HepG2 (cell line): ENCODE results near the gene ADCY1. TPM values are rescaled to one million over a fixed set of nuclear protein-coding genes. Genes with fewer than 3 reads are reported as not detected.

Experiments used
- ATAC-seq: fragments of 200-7000 bp; cut with Tn5 transposase; 3 replicates; pipeline ENCODE4 v1.9.1; 2020; ENCODE audit warnings: mild to moderate bottlenecking, moderate library complexity
- BruUV-seq: library from RNA; stranded (reverse); fragments of 400-500 nt; replicated peaks from 2 replicates; lab custom pipeline; 2021; lab: Mats Ljungman, UMichigan
- CTCF ChIA-PET: fragments of 300-600 bp; formaldehyde crosslinking; extraction: SDS; loops from one replicate; lab custom pipeline; 2021; ENCODE audit warnings: low total read pairs, inconsistent platforms, low intra/inter-chr PET ratio; lab: Yijun Ruan, JAX
- POLR2A ChIA-PET: fragments of 350-600 bp; sonication (Branson Sonifier 250); formaldehyde crosslinking; loops from one replicate; lab custom pipeline; 2020; ENCODE audit warnings: antibody characterized with exemption, inconsistent platforms; lab: Yijun Ruan, JAX
- DNase-seq: peaks from one replicate; pipeline ENCODE4 v3.0.0-alpha.2; 2015; ENCODE audit warnings: low spot score
- FAIRE-seq: peaks from 3 replicates; lab custom pipeline; 2011; peaks lifted over from hg19 to GRCh38; lab: Jason Lieb, UNC
- H2AFZ ChIP-seq: one replicate; pipeline ENCODE4 v1.6.1; 2011; ENCODE audit warnings: low read length, inconsistent platforms
- H3K27ac ChIP-seq: fragments of 300-600 bp; 3 replicates; pipeline ENCODE4 v1.8.0; 2011; ENCODE audit warnings: mixed run types, mild to moderate bottlenecking, mixed read lengths, low read length, inconsistent platforms; ENCODE audit not compliant: insufficient read depth; ENCODE audit errors: extremely low read length
- H3K27me3 ChIP-seq, 2 experiments: fragments of 200-600 bp in 1 of 2; 2 replicates in 1 of 2; 3 replicates in 1 of 2; pipeline versions ENCODE4 v1.6.0 to v1.8.0; 2011; ENCODE audit warnings: low read length in 2 of 2, mild to moderate bottlenecking in 2 of 2, moderate library complexity in 2 of 2, inconsistent platforms in 1 of 2; ENCODE audit not compliant: insufficient read depth in 2 of 2, control insufficient read depth in 1 of 2
- H3K36me3 ChIP-seq, 2 experiments: fragments of 200-600 bp in 1 of 2; replicated peaks in 1 of 2; 2 replicates in 1 of 2; 3 replicates in 1 of 2; pipeline versions ENCODE4 v1.5.1 to v1.8.0; 2011; ENCODE audit warnings: low read length in 2 of 2, inconsistent platforms in 1 of 2; ENCODE audit not compliant: insufficient read depth in 2 of 2, control insufficient read depth in 1 of 2
- H3K4me1 ChIP-seq: 2 replicates; pipeline ENCODE4 v1.5.1; 2012; ENCODE audit warnings: low read length, inconsistent platforms; ENCODE audit not compliant: insufficient read depth
- H3K4me2 ChIP-seq: 2 replicates; pipeline ENCODE4 v1.6.0; 2011; ENCODE audit warnings: low read depth, low read length, inconsistent platforms
- H3K4me3 ChIP-seq, 3 experiments: fragments of 200-600 bp in 1 of 3; sonication (generic), shearing (Covaris generic) in 1 of 3; replicated peaks in 1 of 3; 2 replicates each; pipeline ENCODE4 v1.5.1; 2011 to 2016; ENCODE audit warnings: low read length in 3 of 3, inconsistent platforms in 2 of 3, low read depth in 2 of 3, mild to moderate bottlenecking in 2 of 3, control low read depth in 1 of 3, mixed read lengths in 1 of 3; ENCODE audit not compliant: insufficient read depth in 1 of 3
- H3K79me2 ChIP-seq: one replicate; pipeline ENCODE4 v1.6.1; 2011; ENCODE audit warnings: low read length, inconsistent platforms; ENCODE audit not compliant: insufficient read depth
- H3K9ac ChIP-seq: 2 replicates; pipeline ENCODE4 v1.6.0; 2011; ENCODE audit warnings: mild to moderate bottlenecking, low read depth, low read length, inconsistent platforms; ENCODE audit not compliant: insufficient read depth
- H3K9me3 ChIP-seq: 2 replicates; pipeline ENCODE4 v1.5.1; 2012; ENCODE audit warnings: mild to moderate bottlenecking, low read length
- H4K20me1 ChIP-seq: 2 replicates; pipeline ENCODE4 v1.6.0; 2011; ENCODE audit warnings: inconsistent platforms, mild to moderate bottlenecking, low read length, moderate library complexity; ENCODE audit not compliant: insufficient read depth
- EHMT2 ChIP-seq: fragments of 200-600 bp; sonication (generic); IDR thresholded peaks from 2 replicates; pipeline ENCODE4 v1.7.0; 2017; ENCODE audit warnings: antibody characterized with exemption, low read depth, low read length, borderline replicate concordance
- FOXA1 ChIP-seq, 2 experiments: fragments of 450-650 bp in 1 of 2; sonication (generic) in 1 of 2; formaldehyde crosslinking in 1 of 2; IDR thresholded peaks; 2 replicates each; pipeline versions ENCODE4 v1.4.0 to v1.6.1; 2016 to 2020; ENCODE audit warnings: missing genetic modification reagents in 1 of 2
- HNF1A ChIP-seq, 2 experiments: sonication (generic) in 1 of 2; formaldehyde crosslinking in 1 of 2; IDR thresholded peaks; 2 replicates each; pipeline versions ENCODE4 v1.4.0 to v1.6.1; 2016 to 2020; ENCODE audit warnings: borderline replicate concordance in 1 of 2, low read depth in 1 of 2, mild to moderate bottlenecking in 1 of 2, missing genetic modification reagents in 1 of 2
- KAT8 ChIP-seq: IDR thresholded peaks from 2 replicates; pipeline ENCODE4 v1.6.1; 2016; ENCODE audit warnings: missing genetic modification reagents, missing compliant biosample characterization
- KLF6 ChIP-seq: IDR thresholded peaks from 2 replicates; pipeline ENCODE4 v1.8.0; 2016; ENCODE audit warnings: missing biosample characterization, missing genetic modification reagents
- MBD4 ChIP-seq: IDR thresholded peaks from 2 replicates; pipeline ENCODE4 v1.6.1; 2012; ENCODE audit warnings: low read length, inconsistent platforms, borderline replicate concordance
- MBNL3 ChIP-seq: fragments of 250-450 bp; sonication (Bioruptor Pico); conservative IDR thresholded peaks from 2 replicates; pipeline ENCODE4 v1.8.0; 2022; ENCODE audit warnings: mild to moderate bottlenecking, inconsistent platforms
- MNT ChIP-seq: fragments of 450-650 bp; IDR thresholded peaks from 2 replicates; pipeline ENCODE4 v1.6.1; 2016
- U2AF1 ChIP-seq: fragments of 200-400 bp; formaldehyde crosslinking; optimal IDR thresholded peaks from 2 replicates; pipeline ENCODE3; 2017; ENCODE audit warnings: mild to moderate bottlenecking, low read depth, low read length
- ZBTB1 ChIP-seq: sonication (generic); formaldehyde crosslinking; IDR thresholded peaks from 2 replicates; pipeline ENCODE4 v1.4.0; 2020; ENCODE audit warnings: missing genetic modification reagents, borderline replicate concordance
- ZBTB7A ChIP-seq: sonication (generic); formaldehyde crosslinking; IDR thresholded peaks from 2 replicates; pipeline ENCODE4 v1.8.0; 2022; ENCODE audit warnings: mild to moderate bottlenecking, missing genetic modification reagents
- ZNF367 ChIP-seq: sonication (generic); formaldehyde crosslinking; IDR thresholded peaks from 2 replicates; pipeline ENCODE4 v1.4.0; 2020; ENCODE audit warnings: missing genetic modification reagents, borderline replicate concordance
- ZNF749 ChIP-seq: sonication (generic); formaldehyde crosslinking; IDR thresholded peaks from 2 replicates; pipeline ENCODE4 v1.8.0; 2022; ENCODE audit warnings: mild to moderate bottlenecking, missing genetic modification reagents, moderate library complexity, borderline replicate concordance
- ZNF839 ChIP-seq: sonication (generic); formaldehyde crosslinking; IDR thresholded peaks from 2 replicates; pipeline ENCODE4 v1.4.0; 2020; ENCODE audit warnings: missing genetic modification reagents, mild to moderate bottlenecking, borderline replicate concordance
- ZZZ3 ChIP-seq: sonication (generic); formaldehyde crosslinking; IDR thresholded peaks from 2 replicates; pipeline ENCODE4 v1.4.0; 2020; ENCODE audit warnings: missing genetic modification reagents, mild to moderate bottlenecking, borderline replicate concordance
- WGBS: methylation state at CpG from one replicate; pipeline ENCODE4 v1.1.6; 2017; ENCODE audit warnings: low lambda C conversion rate; 5-methylcytosine and 5-hydroxymethylcytosine counted together
- in situ Hi-C: cut with HindIII; loops from 2 replicates; pipeline ENCODE4 v1.10.0; 2017; ENCODE audit warnings: low pct_unique_long_range_greater_than_20kb; ENCODE audit not compliant: extremely low pct_ligation_motif_present
- intact Hi-C: fragments of 100-400 bp; cut with micrococcal nuclease; formaldehyde crosslinking; loops from one replicate; pipeline ENCODE4 v1.10.0; 2022; ENCODE audit not compliant: unreplicated experiment
- polyA plus RNA-seq, 8 experiments: library from polyadenylated mRNA; depleted of rRNA in 3 of 8; stranded (reverse) in 7 of 8; unstranded in 1 of 8; fragments of >200 nt; fragmentation: Illumina TruSeq in 4 of 8; extraction: Trizol in 4 of 8; gene quantifications; 2 replicates each; pipeline versions ENCODE4 v1.2.1 to v1.2.3, GENCODE V29; 2011 to 2016; ENCODE audit warnings: low read depth in 4 of 8, missing spikeins in 1 of 8, mixed read lengths in 1 of 8; ENCODE audit not compliant: insufficient read depth in 1 of 8
- total RNA-seq, 5 experiments: library from RNA; depleted of rRNA; stranded (reverse); fragments of >200 nt; fragmentation: Illumina TruSeq; extraction: Trizol; gene quantifications; 2 replicates each; pipeline ENCODE4 v1.2.3, GENCODE V29; 2016; ENCODE audit warnings: low read depth in 1 of 5
- TF ChIP-seq, protein P1 (sequence below): sonication (generic); formaldehyde crosslinking; conservative IDR thresholded peaks from 2 replicates; pipeline ENCODE4 v1.8.0; 2022; ENCODE audit warnings: mild to moderate bottlenecking, moderate library complexity, missing genetic modification reagents

Gene ADCY1
- total and polyA plus RNA-seq, 2 of the 13 experiments (the other 11 are each of a cell fraction or from before 2014, with no cell fraction given): 0.80 to 1.2 TPM

- Histone ChIP-seq H3K4me1 (no peaks in the 10 kb centered on the region), H2AFZ (no peak overlapping the region), H3K9me3 (no peaks in the 10 kb centered on the region), H4K20me1 (no peaks in the 10 kb centered on the region), H3K79me2 (no peaks in the 10 kb centered on the region), H3K9ac (no peak overlapping the region), H3K36me3 (no peaks in the 10 kb centered on the region), H3K4me3 (no peak overlapping the region), H3K27ac (no peak overlapping the region), H3K27me3 (peaks cover 5 to 21% of the 10 kb centered on the region in 2 experiments; a peak in 4 of 5 replicates), H3K4me2 (no peak overlapping the region)
- no peak for FAIRE-seq
- POLR2A ChIA-PET: no interaction called here
- in situ Hi-C loops: loop anchor here (25.0 kb wide), 1 partner anchor 419 kb away; the partner anchor contains the start of gene RAMP3
- intact Hi-C loops: loop anchor here (5.0 to 10.0 kb wide), 2 partner anchors 271 to 427 kb away; partner anchors contain the start of gene RAMP3
- DNase-seq: no peak
- no TSS peak for BruUV-seq
- no peak for ATAC-seq
- WGBS: 73% methylated on average over 3 of the region's 6 CpGs
- CTCF ChIA-PET: no interaction called here
- no peak for TF ChIP-seq MBNL3 (CRISPR knock-in tag)
- no peak for TF ChIP-seq ZBTB1 (CRISPR knock-in tag)
- TF ChIP-seq ZZZ3 (CRISPR knock-in tag): no peak
- TF ChIP-seq MBD4: no peak
- TF ChIP-seq ZNF839 (CRISPR knock-in tag): no peak
- TF ChIP-seq ZNF367 (CRISPR knock-in tag): no peak
- TF ChIP-seq ZNF749 (CRISPR knock-in tag): no peak
- no peak for TF ChIP-seq HNF1A (IDR thresholded peaks at IDR 0.05; ENCODE audit: low read depth)
- no peak for TF ChIP-seq HNF1A (CRISPR knock-in tag; IDR thresholded peaks at IDR 0.05; ENCODE audit: borderline replicate concordance)
- TF ChIP-seq EHMT2: no peak
- TF ChIP-seq FOXA1 (IDR thresholded peaks at IDR 0.05): no peak
- no peak for TF ChIP-seq FOXA1 (CRISPR knock-in tag; IDR thresholded peaks at IDR 0.05)
- TF ChIP-seq, protein P1, sequence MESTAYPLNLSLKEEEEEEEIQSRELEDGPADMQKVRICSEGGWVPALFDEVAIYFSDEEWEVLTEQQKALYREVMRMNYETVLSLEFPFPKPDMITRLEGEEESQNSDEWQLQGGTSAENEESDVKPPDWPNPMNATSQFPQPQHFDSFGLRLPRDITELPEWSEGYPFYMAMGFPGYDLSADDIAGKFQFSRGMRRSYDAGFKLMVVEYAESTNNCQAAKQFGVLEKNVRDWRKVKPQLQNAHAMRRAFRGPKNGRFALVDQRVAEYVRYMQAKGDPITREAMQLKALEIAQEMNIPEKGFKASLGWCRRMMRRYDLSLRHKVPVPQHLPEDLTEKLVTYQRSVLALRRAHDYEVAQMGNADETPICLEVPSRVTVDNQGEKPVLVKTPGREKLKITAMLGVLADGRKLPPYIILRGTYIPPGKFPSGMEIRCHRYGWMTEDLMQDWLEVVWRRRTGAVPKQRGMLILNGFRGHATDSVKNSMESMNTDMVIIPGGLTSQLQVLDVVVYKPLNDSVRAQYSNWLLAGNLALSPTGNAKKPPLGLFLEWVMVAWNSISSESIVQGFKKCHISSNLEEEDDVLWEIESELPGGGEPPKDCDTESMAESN (CRISPR knock-in tag): no peak
- TF ChIP-seq U2AF1: no peak
- TF ChIP-seq KAT8 (CRISPR knock-in tag): no peak
- no peak for TF ChIP-seq ZBTB7A (CRISPR knock-in tag)
- no peak for TF ChIP-seq KLF6
- TF ChIP-seq MNT: no peak
Measured at GRCh38 chr7:45581271-45581780, 7.2 kb downstream of the ADCY1 start.
